RPMI7951 (cell line): ENCODE data around the gene ZNF236. TPM values are rescaled to one million over a fixed set of nuclear protein-coding genes. Genes with fewer than 3 reads are reported as not detected.
"Not testable (repeated sequence)": the region's sequence is repeated elsewhere in the genome, so short reads cannot be mapped to it uniquely, and the experiment has no call there.

ENCODE experiments used
- DNase-seq: peaks from one replicate; pipeline ENCODE4 v3.0.0-alpha.2; 2012; ENCODE audit warnings: low read depth
- total RNA-seq: library from RNA; depleted of rRNA; stranded (reverse); fragments of >200 nt; shearing (Covaris generic); gene quantifications from 2 replicates; pipeline ENCODE4 v1.2.3, GENCODE V29; 2014; rRNA removed

Gene ZNF236
- 3.0 and 4.2 TPM in 2 replicates for total RNA-seq

DNA sequence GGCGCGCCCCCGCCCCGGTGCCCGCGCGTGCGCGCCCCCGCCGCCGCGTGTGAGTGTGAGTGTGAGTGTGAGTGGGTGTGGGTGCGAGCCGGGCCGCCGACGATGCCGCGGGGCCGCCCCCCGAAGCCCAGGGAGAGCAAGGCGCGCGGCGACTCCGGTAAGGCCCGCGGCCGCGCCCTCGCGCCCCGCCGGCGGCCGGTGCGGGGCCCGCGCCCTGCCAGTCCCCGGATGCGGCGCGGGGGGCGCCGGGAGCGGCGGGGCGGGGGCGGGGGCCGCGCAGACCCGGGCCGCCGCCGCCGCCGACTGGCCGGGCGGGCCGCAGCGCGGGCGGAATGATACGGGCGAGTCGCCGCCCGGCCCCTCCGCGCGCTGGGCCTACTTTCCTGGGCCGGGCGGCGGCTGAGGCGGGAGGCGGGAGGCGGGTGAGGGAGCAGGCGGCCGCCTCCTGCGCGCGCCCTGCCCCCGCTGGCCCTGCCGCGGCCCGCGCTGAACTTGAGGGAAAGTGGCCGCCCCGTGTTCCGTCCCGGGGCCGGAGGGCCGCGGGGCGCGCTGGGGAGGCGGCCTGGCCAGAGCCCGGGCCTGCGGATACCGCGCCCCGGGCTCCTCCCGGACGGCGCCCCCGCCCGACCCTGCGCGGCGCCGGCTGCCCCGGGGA, at the start of gene ZNF236:
TSS of gene ZNF236 (plus strand) at position 52 of the 655 bp plus-strand sequence. CDS start at position 103, 51 bp downstream.
- peak; percentile 76 for DNase-seq

DNA sequence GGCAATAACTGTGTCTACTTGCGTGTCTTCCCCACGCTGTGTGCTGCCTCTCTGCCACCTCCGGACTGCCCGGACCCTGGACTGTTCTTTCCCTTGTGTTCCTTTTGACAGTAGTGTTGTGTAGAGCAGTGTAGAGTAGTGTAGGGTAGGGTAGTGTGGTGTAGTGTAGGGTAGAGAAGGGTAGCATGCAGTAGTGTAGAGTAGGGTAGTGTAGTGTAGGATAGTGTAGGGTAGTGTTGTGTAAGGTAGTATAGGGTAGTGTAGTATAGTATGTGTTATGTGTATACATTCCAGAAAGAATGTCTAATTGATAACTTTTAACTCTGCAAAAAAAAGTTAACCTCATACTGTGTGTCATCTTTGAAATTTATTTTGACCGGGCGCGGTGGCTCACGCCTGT, 49.7 kb upstream of the ZNF236 start:
- DNase-seq, result no peak

DNA sequence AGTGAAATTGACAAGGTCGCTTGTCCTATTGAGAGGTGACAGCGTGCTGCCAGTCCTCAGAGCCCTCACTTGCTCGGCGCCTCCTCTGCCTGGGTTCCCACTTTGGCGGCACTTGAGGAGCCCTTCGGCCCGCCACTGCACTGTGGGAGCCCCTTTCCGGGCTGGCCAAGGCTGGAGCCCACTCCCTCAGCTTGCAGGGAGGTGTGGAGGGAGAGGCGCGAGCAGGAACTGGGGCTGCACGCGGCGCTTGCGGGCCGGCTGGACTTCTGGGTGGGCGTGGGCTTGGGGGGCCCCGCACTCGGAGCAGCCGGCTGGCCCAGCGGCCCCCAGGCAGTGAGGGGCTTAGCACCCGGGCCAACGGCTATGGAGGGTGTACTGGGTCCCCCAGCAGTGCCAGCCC, 45.3 kb upstream of the ZNF236 start:
- DNase-seq, result not testable (repeated sequence)

DNA sequence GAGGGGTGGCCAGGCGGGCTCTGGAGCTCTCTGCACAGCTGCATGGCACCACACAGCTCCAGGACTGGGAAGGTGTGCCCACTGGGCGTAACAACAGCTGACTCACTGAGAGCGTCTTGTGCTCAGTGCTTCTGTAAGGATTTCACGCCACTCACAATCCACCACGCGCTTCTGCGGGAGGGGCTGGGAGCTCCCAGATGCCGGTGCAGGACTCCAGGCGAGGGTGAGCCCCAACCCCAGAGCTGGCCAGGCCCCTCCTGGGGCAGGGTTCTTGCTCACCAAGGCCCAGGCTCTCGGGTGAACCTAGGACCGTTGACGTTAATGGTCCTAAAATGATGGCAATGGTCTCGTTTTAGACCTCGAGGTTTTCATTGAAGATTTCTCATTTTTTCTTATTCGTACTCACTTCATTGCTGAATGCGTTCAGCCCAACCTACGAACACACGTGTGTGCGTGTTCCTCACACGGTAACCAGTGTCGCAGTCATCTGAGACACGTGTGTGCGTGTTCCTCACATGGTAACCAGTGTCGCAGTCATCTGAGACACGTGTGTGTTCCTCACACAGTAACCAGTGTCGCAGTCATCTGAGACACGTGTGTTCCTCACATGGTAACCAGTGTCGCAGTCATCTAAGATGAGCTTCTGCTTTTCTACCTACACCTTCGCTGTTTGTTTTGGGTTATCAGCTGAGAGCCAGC, 38.4 kb upstream of the ZNF236 start:
- DNase-seq, result no peak

DNA sequence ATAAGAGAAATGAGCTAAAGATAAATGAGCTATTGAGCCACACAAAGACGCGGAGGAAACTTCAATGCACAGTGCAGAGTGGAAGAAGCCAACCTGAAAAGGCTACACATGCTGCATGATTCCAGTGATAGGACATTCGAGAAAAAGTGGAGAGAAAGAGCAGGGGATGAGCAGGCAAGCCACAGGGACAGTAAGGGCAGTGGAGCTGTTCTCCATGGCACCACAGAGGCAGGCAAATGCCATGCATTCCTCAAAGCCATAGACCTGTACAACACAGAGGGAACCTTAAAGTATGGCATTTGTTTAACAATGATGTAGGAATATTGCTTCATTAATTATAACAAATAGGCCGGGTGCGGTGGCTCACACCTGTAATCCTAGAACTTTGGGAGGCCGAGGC, 36.5 kb upstream of the ZNF236 start:
- no peak for DNase-seq

DNA sequence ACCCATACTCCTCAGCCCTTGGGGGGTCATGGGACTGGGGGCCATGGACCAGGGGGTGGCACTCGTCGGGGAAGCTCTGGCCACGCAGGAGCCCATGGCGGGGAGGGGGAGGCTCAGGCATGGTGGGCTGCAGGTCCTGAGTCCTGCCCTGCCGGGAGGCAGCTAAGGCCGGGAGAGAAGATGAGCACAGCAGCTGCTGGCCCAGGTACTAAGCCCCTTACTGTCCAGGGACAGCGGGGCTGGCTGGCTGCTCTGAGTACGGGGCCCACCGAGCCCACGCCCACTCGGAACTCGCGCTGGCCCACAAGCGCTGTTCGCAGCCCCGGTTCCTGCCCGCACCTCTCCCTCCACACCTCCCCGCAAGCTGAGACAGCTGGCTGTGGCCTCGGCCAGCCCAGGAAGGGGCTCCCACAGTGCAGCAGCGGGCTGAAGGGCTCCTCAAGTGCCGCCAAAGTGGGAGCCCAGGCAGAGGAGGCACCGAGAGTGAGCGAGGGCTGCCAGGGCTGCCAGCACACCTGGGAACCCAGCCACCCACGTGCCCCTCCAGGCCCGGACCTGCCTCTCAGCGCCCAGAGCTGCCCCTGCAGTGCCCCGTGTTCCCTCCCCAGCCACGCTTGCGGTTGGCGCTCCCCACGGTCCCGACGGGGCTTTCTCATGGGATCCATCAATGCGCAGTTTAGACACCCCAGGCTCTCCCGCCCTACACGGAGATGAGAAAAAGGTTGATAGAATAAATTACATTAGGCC, 33.6 kb upstream of the ZNF236 start:
- no peak for DNase-seq

DNA sequence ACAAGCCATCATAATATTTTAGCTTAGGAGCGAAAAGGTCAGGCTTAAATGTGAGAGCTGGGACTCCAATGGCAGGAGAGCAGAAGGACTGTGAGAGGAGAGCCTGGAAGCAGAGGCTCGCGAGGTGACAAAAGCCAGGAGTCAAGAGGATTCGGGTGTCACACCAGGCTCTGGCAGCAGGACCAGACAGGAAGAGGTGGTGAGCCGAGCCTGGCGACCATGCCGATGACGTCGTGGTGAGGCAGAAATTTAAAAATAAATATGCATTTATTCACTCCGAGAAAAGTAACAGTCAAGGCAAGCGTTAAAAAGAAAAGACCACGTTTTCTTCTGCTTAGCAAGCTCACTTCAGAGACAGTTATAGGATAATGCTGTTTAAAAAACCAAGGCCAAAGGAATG, 31.3 kb upstream of the ZNF236 start:
- no peak for DNase-seq

DNA sequence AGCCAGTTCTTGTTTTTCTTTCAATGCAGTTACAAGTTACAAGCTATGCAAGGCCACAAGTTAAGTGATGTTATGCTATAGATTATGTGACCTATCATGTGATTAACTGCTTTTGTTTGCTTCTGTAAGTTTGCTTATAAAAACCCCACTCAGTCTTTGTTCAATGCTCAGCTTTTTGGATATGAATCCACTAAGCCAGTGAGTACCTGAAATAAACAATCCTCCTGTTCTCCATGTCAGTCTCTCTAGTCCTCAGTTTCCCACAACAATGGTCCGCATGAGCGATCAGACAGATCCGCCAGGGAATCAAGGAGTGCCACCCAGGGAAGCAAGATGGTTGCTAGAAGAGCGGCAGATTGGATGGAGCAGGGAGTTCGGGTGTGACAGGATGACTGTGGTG, 30.7 kb upstream of the ZNF236 start:
- no peak for DNase-seq

DNA sequence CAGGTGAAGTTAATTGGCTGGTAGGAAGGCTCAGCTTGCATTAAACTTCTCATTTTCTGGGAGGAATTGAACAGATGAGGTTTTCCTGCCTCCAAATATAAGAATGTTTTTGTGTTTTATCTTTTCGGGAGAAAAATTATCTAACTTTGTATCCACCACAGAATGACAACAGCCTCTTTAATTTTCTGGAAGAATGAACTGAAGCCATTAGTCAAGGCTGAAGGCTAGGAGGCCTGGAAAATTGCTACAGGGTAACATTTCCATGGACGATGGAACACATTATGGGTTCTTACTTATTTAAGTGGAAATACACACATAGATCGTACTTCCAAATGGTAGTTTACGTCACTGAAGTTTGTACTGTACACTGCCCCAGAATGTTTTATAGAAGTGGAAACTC, 28.0 kb upstream of the ZNF236 start:
- DNase-seq, result no peak

DNA sequence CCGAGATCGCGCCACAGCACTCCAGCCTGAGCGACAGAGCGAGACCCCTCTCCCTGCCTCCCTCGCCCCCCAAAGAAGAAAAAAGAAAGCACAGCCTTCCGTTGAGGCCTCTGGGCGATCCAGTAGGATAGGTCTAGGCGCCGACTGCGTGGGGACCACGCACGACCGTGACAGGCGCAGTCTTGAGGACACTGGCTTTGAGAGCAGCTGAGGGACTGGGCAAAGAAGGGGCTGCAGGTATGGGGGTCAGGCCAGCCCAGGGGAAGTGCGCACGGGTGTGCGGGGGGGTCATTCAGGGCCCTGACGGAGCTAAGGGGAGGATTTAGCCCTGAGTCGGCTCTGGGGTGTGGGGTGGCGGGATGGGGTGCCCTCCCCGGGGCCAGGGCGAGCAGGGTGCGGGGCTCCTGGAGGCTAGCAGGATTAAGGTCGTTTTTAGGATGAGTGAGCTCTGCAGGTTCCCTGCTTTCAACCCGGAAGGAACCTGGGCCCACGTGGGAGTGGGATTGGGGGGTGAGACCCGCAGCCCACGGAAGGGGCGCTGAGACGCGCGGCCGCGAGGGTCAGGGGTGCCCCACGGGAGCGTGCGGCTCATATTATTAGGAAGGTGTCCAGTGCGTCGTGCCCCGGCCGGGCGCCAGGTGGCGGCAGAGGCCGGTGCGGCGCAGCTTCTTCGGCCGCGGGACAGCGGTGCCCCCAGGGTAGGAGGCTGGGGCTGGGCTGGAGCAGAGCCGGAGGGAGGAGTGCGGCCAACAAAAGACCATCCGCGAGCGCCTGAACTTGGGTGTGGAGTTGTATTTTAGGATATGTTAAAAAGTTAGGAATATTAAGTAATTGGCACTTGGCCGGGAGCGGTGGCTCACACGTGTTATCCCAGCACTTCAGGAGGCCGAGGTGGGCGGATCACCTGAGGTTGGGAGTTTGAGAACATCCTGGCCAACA, 20.5 kb upstream of the ZNF236 start:
- peak; percentile 50 for DNase-seq

DNA sequence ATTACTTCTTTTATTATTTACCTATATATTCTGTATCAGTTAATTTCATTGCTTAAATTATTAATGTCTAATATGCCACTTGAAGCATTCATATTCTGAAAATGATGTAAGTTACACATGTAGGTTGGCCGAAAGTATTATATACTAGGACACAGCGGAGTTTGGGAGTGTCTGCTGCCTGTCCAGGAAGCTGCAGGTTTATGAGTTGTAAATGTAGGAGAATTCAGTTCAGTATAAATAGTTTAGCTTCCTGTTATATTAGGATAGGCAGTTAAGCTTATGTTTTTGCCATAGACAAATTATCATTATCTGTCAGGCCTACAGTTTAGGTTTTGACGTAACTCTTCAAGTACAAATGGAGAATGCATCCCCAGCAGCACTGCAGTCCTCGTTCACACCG, 18.9 kb upstream of the ZNF236 start:
- DNase-seq, result no peak

DNA sequence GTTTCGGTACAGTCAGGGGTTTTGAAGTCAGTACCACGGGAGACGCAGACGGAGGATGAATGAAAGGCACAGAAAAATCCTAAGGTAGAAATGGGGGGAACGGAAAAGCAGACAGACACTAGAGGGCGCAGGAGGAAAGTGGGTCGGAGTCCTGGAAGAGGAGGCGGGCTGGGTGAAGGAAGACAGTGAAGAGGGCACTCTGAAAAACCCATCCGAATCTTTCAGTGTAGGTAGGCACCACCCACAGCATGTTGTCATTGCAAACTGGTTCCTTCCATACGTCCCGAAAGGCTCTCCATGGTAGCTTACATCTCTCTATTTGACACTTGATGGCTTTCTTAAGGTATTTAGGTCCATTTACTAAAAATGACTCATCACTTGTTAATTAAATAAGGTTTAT, 18.5 kb upstream of the ZNF236 start:
- peak; percentile 63 for DNase-seq

DNA sequence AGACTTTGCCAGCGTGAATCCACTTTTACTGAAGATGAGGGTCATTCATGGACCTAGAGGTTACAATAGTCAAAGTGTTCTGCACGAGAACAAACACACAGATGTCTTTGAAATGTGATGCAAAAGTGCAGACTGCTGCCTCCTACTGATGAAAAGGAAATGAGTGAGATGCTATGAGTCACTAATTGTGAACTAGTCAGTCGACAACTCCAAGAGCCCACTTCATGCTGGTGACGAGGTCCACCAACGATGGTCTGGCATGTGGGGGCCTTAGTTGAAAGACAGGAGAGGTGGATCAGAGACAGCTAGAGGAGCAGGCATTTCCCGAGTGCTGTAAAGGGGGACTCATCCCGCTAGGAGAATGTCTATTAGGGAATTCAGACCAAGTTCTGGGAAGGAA, 17.1 kb upstream of the ZNF236 start:
- peak; percentile 38 for DNase-seq

DNA sequence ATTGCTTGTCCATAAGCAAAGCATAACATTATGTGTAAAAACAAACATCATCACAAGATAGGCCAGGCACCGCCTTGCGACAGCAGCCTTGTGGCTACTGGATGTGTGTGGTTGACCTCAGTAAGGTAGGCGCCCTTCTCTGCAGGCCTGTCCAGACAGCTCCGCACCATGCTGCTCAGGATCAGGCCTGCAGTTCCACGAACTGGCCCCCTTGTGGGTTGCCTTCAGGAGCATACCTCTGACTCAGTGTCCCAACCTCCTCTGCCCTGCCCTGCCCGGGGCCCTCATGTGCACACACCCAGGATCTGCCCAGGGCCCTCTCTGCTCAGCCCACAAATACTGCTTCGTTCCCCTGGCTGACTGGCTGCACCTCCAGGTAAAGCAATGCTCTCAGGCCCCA, 16.1 kb upstream of the ZNF236 start:
- DNase-seq, result no peak

DNA sequence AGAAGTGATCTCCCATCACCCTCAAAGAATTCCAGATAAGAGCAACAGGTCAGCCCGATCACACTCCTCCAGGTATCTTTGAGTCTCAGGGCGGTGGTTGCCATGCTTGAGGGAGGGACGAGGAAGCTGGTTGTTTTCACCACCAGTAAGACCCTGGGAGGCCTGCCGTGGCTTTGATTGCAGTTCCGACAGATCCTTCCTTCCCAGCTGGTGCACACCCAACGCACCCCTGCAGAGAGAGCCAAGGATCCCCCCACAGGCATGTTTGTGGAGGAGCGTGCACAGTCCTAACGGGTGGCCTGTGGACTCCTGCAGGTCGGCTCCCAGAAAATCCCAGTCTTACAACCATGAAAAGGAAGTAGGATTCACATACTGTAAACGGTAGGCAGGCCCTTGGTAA, 13.8 kb upstream of the ZNF236 start:
- DNase-seq, result no peak

DNA sequence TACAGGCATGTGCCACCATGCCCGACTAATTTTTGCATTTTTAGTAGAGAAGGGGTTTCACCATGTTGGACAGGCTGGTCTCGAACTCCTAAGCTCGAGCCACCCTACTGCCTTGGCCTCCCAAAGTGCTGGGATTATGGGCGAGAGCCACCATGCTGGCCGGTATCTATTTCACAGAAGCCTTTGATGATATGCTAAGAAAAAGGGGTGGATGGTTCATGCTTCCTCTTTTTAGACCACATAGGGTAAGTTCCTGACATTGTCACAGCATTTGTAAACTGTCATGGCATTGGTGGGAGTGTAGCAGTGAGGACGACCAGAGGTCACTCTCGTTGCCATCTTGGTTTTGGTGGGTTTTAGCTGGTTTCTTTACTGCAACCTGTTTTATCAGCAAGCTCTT, 10.8 kb upstream of the ZNF236 start:
- not testable (repeated sequence) for DNase-seq

DNA sequence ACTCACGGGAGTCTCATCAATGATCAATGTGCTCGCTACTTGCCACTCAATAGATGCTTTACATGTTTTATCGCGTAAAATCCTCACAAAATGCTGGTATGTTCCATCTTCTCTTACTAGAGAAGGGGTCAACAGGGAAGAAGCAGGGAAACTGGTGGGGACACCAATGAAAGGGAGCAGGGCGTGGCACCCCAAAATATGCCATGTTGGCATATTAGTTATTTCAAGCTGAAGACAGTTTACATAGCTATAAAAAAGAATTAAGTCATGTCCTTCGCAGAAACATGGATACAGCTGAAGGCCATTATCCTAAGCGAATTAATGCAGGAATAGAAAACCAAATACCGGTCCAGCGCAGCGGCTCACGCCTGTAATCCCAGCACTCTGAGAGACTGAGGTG, 8.1 kb upstream of the ZNF236 start:
- no peak for DNase-seq

DNA sequence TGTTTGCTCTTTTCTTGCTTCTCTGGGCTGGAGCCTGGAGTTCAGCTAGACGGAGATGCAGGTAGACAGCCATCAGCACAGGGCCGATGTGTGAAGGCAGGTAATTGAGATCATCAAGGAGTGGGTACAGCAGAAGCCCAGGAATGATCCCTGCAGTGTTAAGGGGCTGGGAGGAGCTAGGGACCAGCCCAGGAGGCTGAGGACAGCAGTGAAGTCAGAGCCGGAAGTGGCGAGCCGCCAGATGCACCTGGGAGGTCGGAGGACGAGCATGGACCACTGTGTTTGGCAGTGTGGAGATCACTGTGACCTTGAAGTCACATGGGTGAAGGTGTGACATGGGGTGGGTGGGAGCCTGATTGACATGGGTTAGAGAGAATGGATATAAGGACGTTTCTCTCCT, 6.2 kb upstream of the ZNF236 start:
- no peak for DNase-seq

DNA sequence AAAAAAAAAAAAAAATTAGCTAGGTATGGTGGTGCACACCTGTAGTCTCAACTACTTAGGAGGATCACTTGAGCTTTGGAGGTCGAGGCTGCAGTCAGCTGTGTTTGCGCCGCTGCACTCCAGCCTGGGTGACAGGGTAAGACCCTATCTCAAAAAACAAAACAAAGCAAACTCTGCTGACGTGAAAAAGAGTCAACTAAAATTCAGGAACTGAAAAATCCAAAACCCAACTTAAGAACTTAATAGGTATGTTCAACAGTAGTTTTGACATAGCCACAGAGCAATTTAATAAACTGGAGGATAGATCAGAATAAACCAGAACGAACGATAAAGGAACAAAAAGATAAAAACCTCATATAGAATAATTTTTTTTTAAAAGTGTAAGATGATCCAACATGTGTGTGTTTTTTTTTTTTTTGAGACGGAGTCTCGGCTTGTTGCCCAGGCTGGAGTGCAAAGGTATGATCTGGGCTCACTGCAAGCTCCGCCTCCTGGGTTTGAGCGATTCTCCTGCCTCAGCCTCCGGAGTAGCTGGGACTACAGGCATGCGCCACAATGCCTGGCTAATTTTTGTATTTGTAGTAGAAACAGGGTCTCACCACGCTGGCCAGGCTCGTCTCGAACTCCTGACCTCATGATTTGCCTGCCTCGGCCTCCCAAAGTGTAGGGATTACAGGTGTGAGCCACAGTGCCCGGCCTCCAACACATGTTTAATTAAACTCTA, 4.3 kb upstream of the ZNF236 start:
- no peak for DNase-seq

DNA sequence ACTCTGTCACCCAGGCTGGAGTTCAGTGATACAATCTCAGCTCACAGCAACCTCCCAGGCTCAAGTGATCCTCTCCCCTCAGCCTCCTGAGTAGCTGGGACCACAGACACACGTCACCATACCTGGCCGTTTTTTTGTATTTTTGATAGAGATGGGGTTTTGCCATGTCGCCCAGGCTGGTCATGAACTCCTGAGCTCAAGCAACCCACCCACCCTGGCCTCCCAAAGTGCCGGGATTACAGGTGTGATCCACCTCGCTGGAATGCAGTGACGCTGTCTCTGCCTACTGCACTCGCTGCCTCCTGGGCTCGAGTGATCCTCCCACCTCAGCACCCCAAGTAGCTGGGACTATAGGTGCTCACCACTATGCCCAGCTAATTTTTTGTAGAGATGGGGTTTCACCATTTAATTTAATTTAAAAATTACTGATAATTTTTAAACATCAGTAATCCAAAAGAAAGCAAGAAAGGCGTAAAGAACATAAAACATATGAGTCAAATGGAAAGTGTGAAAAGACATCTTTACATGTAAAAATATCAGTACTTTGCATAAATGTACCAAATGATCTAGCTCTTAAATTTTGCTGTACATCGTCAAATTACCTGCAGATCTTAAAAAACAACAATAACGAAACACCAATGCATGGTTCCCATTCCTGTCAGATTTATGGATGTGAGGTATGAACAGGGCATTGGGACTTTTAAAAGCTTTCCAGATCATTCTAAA, 2.8 kb upstream of the ZNF236 start:
- DNase-seq, result no peak
